ENCODE data around the gene RBM45. TPM values are rescaled to one million over a fixed set of nuclear protein-coding genes. Genes with fewer than 3 reads are reported as not detected.

The RBM45 gene
- total and polyA plus RNA-seq, 4 donors, result 5.4 to 12.9 (median 12.2) TPM

DNA sequence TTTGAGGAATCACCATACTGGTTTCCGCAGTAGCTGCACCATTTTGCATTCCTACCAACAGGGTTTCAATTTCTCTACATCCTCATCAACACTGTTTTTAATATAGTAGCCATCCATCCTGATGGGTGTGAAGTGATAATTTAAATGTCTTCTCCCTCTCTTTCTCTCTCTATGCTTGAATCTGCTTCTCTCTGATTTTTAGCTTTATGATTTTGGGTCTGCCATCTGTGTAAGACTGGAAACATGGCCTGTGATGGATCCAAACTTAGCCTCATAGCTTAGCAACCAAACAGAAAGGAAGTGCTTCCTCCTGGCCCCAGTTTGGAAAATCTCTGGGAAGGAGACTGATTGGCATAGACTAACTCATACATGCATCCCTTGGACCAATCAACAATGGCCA is 48.4 kb downstream of the RBM45 start:
- 95 to 100% methylated on average over 1 of the region's 1 CpG for WGBS, 2 donors
- ATAC-seq (ENCODE audit: low FRiP score) (no peak), DNase-seq (no peak)
- no peaks in the 10 kb centered on the region for H3K27me3 ChIP-seq (ENCODE audit: control insufficient read depth in 1 of 2, insufficient read depth in 2 of 2, low read length in 1 of 2)
- no peak overlapping the region for H3K4me3 ChIP-seq (ENCODE audit: low read length in 2 of 2)
- no peak overlapping the region for H3K27ac ChIP-seq (ENCODE audit: low read depth in 1 of 2, low read length in 2 of 2)
- no peaks in the 10 kb centered on the region for H3K9me3 ChIP-seq (ENCODE audit: control insufficient read depth, low read length)
- no peaks in the 10 kb centered on the region for H3K36me3 ChIP-seq (ENCODE audit: control insufficient read depth in 1 of 2, insufficient read depth in 2 of 2, low read length in 1 of 2)
- intact Hi-C loops (cut with DNase I), result no loop called here
- H3K4me1 ChIP-seq (ENCODE audit: control insufficient read depth in 1 of 2, insufficient read depth in 2 of 2, low read length in 2 of 2), result no peaks in the 10 kb centered on the region

DNA sequence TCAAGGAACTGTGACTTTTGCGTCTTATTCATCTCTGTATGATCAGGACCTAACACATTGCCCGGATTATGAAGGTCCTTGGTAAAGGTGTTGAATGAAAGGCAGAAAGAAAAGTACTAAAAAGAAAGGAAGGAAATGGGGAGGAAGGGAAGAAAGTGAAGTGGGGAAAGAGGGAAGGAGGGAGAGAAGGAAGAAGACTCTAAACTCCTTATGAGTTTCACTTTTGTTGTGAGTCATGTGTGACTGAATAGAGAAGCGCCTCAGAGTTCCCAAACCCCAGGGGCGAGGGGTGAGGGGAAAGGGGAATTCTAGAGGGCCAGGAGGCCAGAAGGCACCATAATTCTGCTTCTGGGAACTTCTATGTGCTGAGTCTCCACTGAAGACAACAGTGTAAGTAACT is 51.2 kb downstream of the RBM45 start:
- H3K27me3 ChIP-seq (ENCODE audit: control insufficient read depth in 1 of 2, insufficient read depth in 2 of 2, low read length in 1 of 2), result no peaks in the 10 kb centered on the region
- 61 to 72% methylated on average over 4 of the region's 4 CpGs for WGBS, 2 donors
- H3K4me1 ChIP-seq (ENCODE audit: control insufficient read depth in 1 of 2, insufficient read depth in 2 of 2, low read length in 2 of 2), result no peaks in the 10 kb centered on the region
- intact Hi-C loops (cut with DNase I), result no loop called here
- DNase-seq (peak in 1 of 2 donors; percentile 43), ATAC-seq (ENCODE audit: low FRiP score) (no peak)
- no peak overlapping the region for H3K4me3 ChIP-seq (ENCODE audit: low read length in 2 of 2)
- H3K36me3 ChIP-seq (ENCODE audit: control insufficient read depth in 1 of 2, insufficient read depth in 2 of 2, low read length in 1 of 2), result no peaks in the 10 kb centered on the region
- H3K9me3 ChIP-seq (ENCODE audit: control insufficient read depth, low read length), result no peaks in the 10 kb centered on the region
- no peak overlapping the region for H3K27ac ChIP-seq (ENCODE audit: low read depth in 1 of 2, low read length in 2 of 2)

DNA sequence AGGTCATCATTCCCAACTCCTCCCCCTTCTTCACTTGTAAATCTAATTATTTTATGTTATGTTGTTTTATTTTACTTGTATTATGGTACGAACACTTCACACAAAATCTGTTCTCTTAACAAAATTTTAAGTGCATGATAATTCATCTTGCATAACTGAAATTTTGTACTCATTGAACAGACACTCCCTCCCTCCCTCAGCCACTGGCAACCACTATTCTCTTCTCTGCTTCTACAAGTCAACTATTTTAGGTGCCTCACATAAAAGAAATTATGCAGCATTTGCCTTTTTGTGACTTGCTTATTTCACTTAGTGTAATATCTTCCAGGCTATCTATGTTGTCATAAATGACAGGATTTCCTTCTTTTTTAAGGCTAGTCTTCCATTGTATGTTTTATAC is 51.7 kb downstream of the RBM45 start:
- no peak overlapping the region for H3K27ac ChIP-seq (ENCODE audit: low read depth in 1 of 2, low read length in 2 of 2)
- DNase-seq (no peak), ATAC-seq (ENCODE audit: low FRiP score) (no peak)
- no peaks in the 10 kb centered on the region for H3K9me3 ChIP-seq (ENCODE audit: control insufficient read depth, low read length)
- H3K4me1 ChIP-seq (ENCODE audit: control insufficient read depth in 1 of 2, insufficient read depth in 2 of 2, low read length in 2 of 2), result no peaks in the 10 kb centered on the region
- H3K27me3 ChIP-seq (ENCODE audit: control insufficient read depth in 1 of 2, insufficient read depth in 2 of 2, low read length in 1 of 2), result no peaks in the 10 kb centered on the region
- 50 to 57% methylated on average over 1 of the region's 1 CpG for WGBS, 2 donors
- intact Hi-C loops (cut with DNase I), result no loop called here
- no peak overlapping the region for H3K4me3 ChIP-seq (ENCODE audit: low read length in 2 of 2)
- H3K36me3 ChIP-seq (ENCODE audit: control insufficient read depth in 1 of 2, insufficient read depth in 2 of 2, low read length in 1 of 2), result no peaks in the 10 kb centered on the region

DNA sequence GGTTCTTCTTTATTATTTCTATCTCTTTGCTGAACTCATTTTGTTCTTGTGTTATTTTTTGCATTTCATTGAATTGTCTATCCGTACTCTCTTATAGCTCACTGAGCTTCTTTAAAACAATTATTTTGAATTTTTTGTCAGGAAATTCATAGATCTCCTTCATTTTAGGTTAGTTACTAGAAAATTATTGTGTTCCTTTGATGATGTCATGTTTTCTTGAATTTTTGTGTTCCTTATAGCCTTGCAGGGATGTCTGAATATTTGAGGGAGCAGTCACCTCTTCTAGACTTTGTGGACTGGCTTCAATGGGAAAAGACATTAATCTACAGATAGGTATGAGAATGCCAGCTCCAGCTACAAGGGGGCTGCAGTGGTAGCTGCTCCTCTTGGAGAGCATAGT is 61.4 kb downstream of the RBM45 start:
- Histone ChIP-seq H3K4me3 (ENCODE audit: low read length in 2 of 2) (no peak overlapping the region), H3K36me3 (ENCODE audit: control insufficient read depth in 1 of 2, insufficient read depth in 2 of 2, low read length in 1 of 2) (no peaks in the 10 kb centered on the region), H3K4me1 (ENCODE audit: control insufficient read depth in 1 of 2, insufficient read depth in 2 of 2, low read length in 2 of 2) (no peaks in the 10 kb centered on the region), H3K9me3 (ENCODE audit: control insufficient read depth, low read length) (no peaks in the 10 kb centered on the region), H3K27me3 (ENCODE audit: control insufficient read depth in 1 of 2, insufficient read depth in 2 of 2, low read length in 1 of 2) (no peaks in the 10 kb centered on the region), H3K27ac (ENCODE audit: low read depth in 1 of 2, low read length in 2 of 2) (no peak overlapping the region)
- ATAC-seq (ENCODE audit: low FRiP score), result no peak
- intact Hi-C loops (cut with DNase I), result no loop called here
- DNase-seq, result no peak
- 95 to 98% methylated on average over 1 of the region's 1 CpG for WGBS, 2 donors

DNA sequence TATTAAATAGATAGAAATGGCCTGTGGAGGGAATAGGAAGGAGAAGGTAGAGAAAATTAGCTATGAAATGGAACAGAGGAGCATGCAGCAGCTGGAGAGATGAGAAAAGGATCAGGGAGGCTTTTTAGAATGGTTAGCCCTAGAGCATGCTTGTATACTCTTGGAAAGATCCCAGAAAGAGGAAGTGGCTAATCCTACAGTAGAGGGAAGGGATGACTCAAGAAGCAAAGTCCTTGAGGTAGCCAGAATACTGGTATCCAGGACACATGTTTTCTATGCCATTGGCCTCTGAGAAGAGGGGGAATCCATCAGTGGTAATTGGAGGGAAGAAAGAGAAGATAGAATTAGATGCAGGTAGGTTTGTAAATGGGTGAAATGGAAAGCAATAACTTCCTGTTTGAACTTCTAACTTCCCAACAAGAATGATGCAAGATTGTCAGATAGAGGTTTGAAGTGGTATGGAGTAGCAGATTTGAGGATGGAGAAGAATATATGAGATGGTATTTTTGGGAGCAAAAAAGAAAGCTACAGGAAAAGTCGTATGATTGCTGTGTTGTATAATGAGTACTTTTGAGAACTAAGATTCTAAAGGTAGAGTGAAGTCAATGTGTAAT is 64.9 kb downstream of the RBM45 start:
- H3K9me3 ChIP-seq (ENCODE audit: control insufficient read depth, low read length), result no peaks in the 10 kb centered on the region
- DNase-seq, result no peak
- no peaks in the 10 kb centered on the region for H3K4me1 ChIP-seq (ENCODE audit: control insufficient read depth in 1 of 2, insufficient read depth in 2 of 2, low read length in 2 of 2)
- WGBS, 2 donors, result 77 to 78% methylated on average over 1 of the region's 1 CpG
- H3K27me3 ChIP-seq (ENCODE audit: control insufficient read depth in 1 of 2, insufficient read depth in 2 of 2, low read length in 1 of 2), result no peaks in the 10 kb centered on the region
- no peaks in the 10 kb centered on the region for H3K36me3 ChIP-seq (ENCODE audit: control insufficient read depth in 1 of 2, insufficient read depth in 2 of 2, low read length in 1 of 2)
- intact Hi-C loops (cut with DNase I), result no loop called here
- no peak overlapping the region for H3K27ac ChIP-seq (ENCODE audit: low read depth in 1 of 2, low read length in 2 of 2)
- H3K4me3 ChIP-seq (ENCODE audit: low read length in 2 of 2), result no peak overlapping the region
- no peak for ATAC-seq (ENCODE audit: low FRiP score)

Other genes with a start within 250 kb of the RBM45 start
- 1 to 10 TPM in 1 of 2 donors, under 1 TPM in 1; 0.78 to 1.2 TPM for gene PDE11A, start 39.7 kb upstream of the RBM45 start, total RNA-seq
- under 1 TPM; 0.03 to 0.38 TPM for gene PDE11A, start 39.7 kb upstream of the RBM45 start, polyA plus RNA-seq
- 1 to 10 TPM; 2.1 to 2.4 TPM for gene OSBPL6, start 82.1 kb downstream of the RBM45 start, total RNA-seq
- gene OSBPL6, start 82.1 kb downstream of the RBM45 start, polyA plus RNA-seq, result 1 to 10 TPM in 1 of 2 donors, under 1 TPM in 1; 0.75 to 1.3 TPM